ENCODE data around the gene STC2.
"Not testable (repeated sequence)": the region's sequence is repeated elsewhere in the genome, so short reads cannot be mapped to it uniquely, and the experiment has no call there.

Gene STC2

DNA sequence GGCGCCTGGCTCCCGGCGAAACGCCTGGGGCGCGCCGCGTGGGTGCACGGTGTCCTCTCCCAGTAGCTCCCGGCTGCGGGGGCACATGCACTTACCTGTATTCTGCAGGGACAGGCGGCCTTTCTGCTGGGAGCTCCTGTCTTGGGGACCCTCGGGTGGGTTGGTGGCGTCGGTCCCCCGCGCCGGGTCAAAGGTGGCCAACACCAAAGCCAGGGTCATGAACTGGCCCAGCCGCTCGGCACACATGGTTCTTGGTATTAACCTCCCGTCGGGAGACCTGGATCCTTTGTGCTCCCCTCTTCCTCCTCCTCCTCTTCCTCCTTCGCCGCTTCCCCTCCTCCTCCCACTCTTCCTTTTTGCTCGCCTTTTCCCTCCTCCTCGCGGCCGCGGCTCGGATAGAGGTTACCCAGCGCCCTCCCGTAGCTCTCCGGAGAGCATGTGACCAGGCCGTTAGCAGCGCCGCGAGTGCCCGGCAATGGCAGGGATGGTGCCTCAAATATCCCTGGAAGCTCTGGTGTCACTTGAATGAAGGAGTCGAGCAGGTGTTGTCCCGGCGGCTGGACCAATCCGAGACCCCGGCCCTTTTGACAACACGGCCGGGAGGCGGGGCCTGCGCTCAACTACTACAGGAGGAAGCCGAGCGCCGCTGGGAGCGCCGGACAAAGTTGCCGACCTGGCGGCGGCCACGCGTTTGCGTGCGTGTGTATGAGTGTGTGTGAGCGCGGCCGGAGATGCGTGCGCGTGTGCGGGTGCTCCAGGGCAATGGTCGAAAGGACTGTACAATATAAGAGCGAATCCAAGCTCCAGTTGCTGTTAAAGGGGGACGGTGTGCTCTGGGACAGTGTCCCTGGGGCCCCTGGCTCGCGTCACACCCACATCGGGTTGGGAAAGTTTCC is at the start of gene STC2:
STC2 (minus strand) TSS at position 467 of the 896 bp plus-strand sequence; CDS start at position 246, 221 bp downstream.
- DNase-seq (ENCODE audit: low read depth, low spot score) = no peak

GRCh38 chr5:173371400-173371799 is 43.2 kb upstream of the STC2 start:
- DNase-seq (ENCODE audit: low read depth, low spot score) = no peak

- DNase-seq (ENCODE audit: low read depth, low spot score) = not testable (repeated sequence)
Measured at GRCh38 chr5:173363406-173363805, 35.2 kb upstream of the STC2 start.

- no peak for DNase-seq (ENCODE audit: low read depth, low spot score)
Measured at GRCh38 chr5:173355561-173355960, 27.3 kb upstream of the STC2 start.

DNA sequence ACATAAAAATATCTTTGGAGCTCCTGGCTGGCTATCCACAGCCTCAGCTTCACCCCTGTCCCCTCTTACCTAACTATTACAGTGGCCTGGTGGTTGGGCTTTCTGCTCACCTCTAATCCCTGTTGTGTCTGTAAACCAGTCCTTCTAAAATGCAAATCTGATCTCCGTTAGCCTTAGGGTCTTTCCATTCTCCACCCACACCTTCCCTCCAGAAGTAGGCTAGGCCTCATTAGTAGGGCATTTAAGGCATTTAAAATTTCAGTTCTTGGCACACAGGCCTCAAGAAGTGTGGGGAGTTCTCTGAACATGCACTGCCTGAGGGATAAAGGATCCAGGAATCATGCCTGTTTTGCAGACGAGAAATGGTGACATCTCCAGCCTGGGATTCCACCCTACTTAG is 26.4 kb upstream of the STC2 start:
- no peak for DNase-seq (ENCODE audit: low read depth, low spot score)

GRCh38 chr5:173352366-173353349 is 24.4 kb upstream of the STC2 start:
- DNase-seq (ENCODE audit: low read depth, low spot score) = no peak

- DNase-seq (ENCODE audit: low read depth, low spot score) = no peak
Measured at GRCh38 chr5:173342813-173343755, 14.9 kb upstream of the STC2 start.

- no peak for DNase-seq (ENCODE audit: low read depth, low spot score)
Measured at GRCh38 chr5:173341961-173342430, 13.8 kb upstream of the STC2 start.

DNA sequence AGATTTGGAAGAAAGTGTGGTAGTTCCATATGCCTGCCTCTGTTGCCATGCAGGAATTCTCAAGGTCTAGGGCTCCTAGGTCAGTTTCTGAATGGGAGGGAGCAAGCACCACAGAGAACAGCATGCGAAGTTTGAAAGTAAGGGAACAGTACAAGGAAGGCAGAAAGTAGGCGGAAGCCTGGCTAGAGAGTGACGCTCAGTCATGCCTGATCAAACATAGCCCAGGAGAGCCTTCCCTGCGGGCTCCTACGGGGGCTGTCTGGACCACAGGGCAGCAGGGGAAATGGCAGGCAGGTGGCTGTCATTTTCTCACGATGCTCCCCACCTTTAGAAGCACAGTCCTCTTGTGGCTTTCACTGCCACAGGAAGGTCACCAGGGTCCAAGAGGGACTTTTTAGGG is 12.8 kb upstream of the STC2 start:
- no peak for DNase-seq (ENCODE audit: low read depth, low spot score)

DNA sequence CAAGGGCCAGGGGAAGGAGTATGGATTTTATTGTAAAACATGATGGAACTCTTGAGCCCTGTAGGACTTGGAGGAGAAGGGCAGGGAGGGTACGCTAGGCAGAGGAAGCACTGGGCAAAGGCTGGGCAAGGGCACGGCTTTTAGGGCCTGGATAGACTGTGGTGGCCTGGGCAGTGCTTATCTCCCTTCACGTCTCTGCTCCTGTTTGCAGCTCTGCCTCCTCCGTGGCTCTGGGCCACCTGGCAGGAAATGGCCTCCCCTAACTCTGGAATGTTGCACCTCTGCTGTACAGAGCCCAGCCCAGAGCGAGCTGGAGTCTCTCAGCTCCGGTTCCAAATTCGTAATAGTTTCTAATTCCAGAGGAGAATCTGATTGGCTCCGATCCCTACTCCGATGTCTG is 12.2 kb upstream of the STC2 start:
- no peak for DNase-seq (ENCODE audit: low read depth, low spot score)

- no peak for DNase-seq (ENCODE audit: low read depth, low spot score)
Measured at GRCh38 chr5:173339286-173339685, 11.1 kb upstream of the STC2 start.

GRCh38 chr5:173338380-173339015 is 10.3 kb upstream of the STC2 start:
- DNase-seq (ENCODE audit: low read depth, low spot score) = no peak

DNA sequence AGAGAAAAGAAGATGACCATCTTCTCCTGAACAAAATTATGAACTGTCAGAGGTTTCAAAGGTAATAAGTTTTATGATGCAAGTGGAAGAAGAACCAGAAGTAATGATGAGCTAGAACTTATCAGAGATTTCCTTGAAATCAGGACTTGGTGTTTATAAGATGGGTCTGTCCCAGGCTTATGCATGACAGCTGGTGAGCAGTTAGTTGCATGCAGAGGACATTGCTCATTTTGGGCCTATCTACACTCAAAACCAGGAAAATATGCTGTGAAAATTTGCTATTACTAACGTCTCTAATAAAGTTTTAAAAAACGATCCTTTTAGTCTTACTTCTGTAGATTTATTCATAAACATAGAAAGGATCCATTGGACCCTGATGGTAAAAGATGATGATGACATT is 6.6 kb upstream of the STC2 start:
- DNase-seq (ENCODE audit: low read depth, low spot score) = no peak

DNA sequence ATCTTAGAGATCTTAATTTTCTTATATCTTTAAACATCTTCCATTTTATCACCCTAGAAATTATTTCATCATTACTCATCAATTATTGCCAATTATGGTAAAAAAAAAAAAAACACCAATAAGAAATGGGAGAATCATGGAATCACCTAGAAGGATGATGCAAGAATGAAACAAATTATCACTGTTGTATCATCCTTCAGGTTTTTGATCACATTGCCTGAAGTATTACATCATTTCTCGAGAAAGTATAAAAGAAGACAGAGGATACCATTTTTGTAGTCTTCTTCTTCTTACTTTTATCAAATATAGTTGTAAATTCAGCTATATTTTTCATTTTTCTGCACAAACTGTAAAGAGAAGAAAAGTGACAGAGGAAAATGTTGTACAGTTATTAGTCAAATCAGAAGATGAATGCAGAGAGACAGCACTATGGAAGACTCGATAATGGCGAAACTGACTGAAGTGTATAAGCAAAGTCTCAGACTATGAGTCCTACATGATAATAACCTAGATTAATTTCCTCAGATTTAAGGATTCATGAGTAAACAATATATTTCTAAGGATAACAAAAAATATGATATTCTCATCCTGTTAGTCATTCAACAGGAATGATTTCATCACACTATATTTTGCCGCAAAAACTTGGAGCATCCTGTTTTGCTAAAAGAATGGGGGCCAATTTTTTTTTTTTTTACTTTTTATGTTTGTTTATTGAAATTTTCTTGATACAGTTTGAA is 5.9 kb upstream of the STC2 start:
- no peak for DNase-seq (ENCODE audit: low read depth, low spot score)

- DNase-seq (ENCODE audit: low read depth, low spot score) = peak; percentile 39
Measured at GRCh38 chr5:173331956-173332479, 3.8 kb upstream of the STC2 start.

DNA sequence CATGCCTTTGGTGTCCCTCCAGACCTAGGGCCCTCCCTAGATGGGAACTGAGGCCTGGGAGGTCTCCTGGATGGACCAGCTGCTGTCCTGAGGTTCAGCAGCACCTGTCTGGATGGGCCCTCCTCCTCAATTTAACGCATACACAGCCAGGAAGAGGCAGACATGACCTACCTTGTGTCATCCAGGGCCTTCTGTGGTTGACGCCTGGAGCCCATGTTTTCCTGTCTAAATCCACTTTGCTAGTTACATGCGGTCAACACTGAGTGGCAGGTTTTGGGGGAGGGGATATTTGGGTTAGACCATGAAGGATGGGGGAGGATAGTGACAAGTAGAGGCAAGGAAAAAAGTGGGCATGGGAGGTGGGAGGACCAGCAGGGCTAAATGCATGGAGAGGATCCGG is 3.1 kb upstream of the STC2 start:
- no peak for DNase-seq (ENCODE audit: low read depth, low spot score)

DNA sequence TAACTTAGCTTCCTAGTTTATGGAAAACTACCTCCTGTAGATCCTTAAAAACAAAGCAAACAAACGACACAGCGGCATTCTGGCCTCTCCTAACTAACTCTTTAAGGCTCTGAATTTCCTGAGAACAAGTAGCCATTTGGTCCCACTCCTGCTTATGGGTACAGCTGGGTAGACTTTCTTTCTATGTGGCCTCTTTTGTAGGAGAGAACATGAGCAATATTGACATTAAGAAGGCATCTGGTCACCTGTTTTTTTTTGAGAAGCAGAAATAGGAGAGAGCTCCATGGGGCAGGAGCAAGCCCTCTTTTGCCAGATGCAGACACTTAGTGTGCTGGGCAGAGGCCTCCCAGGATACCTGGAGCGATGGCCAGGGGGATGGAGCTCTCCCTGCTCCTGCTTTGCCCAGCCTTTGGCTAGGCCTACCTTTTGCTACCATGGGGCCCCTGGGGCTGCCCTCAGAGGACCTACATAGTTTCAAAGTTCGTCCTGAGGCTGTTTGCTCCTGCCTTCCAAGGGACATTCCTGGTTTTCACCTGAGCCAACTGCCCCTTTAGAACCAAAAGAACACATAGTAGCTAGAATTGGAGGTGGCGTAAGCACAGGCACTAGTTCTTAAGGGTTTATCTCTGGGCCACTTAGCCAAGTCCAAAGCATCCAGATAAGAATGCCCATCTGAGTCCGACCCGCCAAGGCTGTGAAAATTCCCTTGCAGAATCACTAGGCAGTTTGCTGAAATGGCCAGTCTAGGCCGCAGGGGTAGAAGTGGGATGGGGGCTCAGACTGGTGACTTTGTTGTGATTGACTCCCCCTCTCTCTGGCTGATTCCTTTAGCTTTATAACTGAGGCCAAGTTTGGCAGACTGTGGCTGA is 2.4 kb upstream of the STC2 start:
- DNase-seq (ENCODE audit: low read depth, low spot score) = no peak

- no peak for DNase-seq (ENCODE audit: low read depth, low spot score)
Measured at GRCh38 chr5:173329491-173330337, 1.5 kb upstream of the STC2 start.
